GM13977 (cell line): ENCODE measurements around the gene HSPB1.
"Not testable (repeated sequence)": the region's sequence is repeated elsewhere in the genome, so short reads cannot be mapped to it uniquely, and the experiment has no call there.

Source experiments
- DNase-seq: peaks from one replicate; pipeline ENCODE4 v3.0.0; 2012; ENCODE audit warnings: low spot score
- in situ Hi-C: fragments of 300-500 bp; cut with MboI; formaldehyde crosslinking; loops from one replicate; pipeline ENCODE4 v1.12.0; 2022; ENCODE audit warnings: low sequenced_read_pairs, low pct_unique_long_range_greater_than_20kb, mixed read lengths, inconsistent platforms; ENCODE audit not compliant: unreplicated experiment
- TF ChIP-seq, protein P1 (sequence below): IDR thresholded peaks from 2 replicates; pipeline ENCODE4 v1.5.1; 2012; ENCODE audit warnings: mild to moderate bottlenecking, control low read depth; ENCODE audit not compliant: insufficient read depth; ENCODE audit errors: extremely low read depth, missing control alignments

HSPB1 gene

GRCh38 chr7:76310102-76310957 lies 7.9 kb downstream of the HSPB1 start:
- in situ Hi-C loops = no loop called here
- TF ChIP-seq, protein P1, sequence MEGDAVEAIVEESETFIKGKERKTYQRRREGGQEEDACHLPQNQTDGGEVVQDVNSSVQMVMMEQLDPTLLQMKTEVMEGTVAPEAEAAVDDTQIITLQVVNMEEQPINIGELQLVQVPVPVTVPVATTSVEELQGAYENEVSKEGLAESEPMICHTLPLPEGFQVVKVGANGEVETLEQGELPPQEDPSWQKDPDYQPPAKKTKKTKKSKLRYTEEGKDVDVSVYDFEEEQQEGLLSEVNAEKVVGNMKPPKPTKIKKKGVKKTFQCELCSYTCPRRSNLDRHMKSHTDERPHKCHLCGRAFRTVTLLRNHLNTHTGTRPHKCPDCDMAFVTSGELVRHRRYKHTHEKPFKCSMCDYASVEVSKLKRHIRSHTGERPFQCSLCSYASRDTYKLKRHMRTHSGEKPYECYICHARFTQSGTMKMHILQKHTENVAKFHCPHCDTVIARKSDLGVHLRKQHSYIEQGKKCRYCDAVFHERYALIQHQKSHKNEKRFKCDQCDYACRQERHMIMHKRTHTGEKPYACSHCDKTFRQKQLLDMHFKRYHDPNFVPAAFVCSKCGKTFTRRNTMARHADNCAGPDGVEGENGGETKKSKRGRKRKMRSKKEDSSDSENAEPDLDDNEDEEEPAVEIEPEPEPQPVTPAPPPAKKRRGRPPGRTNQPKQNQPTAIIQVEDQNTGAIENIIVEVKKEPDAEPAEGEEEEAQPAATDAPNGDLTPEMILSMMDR = no peak
- DNase-seq = no peak

- DNase-seq, in situ Hi-C loops: not testable (repeated sequence)
Measured at GRCh38 chr7:76311838-76312237, 9.4 kb downstream of the HSPB1 start.

- in situ Hi-C loops = no loop called here
- TF ChIP-seq, protein P1 = peak; percentile 100
- DNase-seq = peak; percentile 93
Measured at GRCh38 chr7:76314042-76314721, 11.7 kb downstream of the HSPB1 start.

GRCh38 chr7:76314740-76315139 lies 12.3 kb downstream of the HSPB1 start:
- in situ Hi-C loops, DNase-seq: not testable (repeated sequence)

- in situ Hi-C loops = no loop called here
- no peak for DNase-seq
- TF ChIP-seq, protein P1 = peak; percentile 21
Measured at GRCh38 chr7:76315364-76315763, 12.9 kb downstream of the HSPB1 start.

- in situ Hi-C loops = no loop called here
- TF ChIP-seq, protein P1 = no peak
- DNase-seq = no peak
Measured at GRCh38 chr7:76316984-76317781, 14.7 kb downstream of the HSPB1 start.

- TF ChIP-seq, protein P1 = no peak
- in situ Hi-C loops = no loop called here
Measured at GRCh38 chr7:76317782-76318487, 15.5 kb downstream of the HSPB1 start.

More at GRCh38 chr7:76317782-76318487, 15.5 kb downstream of the HSPB1 start:
- DNase-seq = peak; percentile 98
